ENCODE results near the gene BEX1. TPM values are rescaled to one million over a fixed set of nuclear protein-coding genes. Genes with fewer than 3 reads are reported as not detected.
"Not testable (repeated sequence)": the region's sequence is repeated elsewhere in the genome, so short reads cannot be mapped to it uniquely, and the experiment has no call there.

The BEX1 gene
- polyA plus RNA-seq (2011; rRNA removed) (not detected in 2 replicates), polyA plus RNA-seq (2017; fragmentation: RNase III; extraction: RNeasy Plus Mini Kit Qiagen cat#74134 plus additional on column Dnase treatment) (not detected in 3 replicates), polyA minus RNA-seq (2011; rRNA and poly(A)+ RNA removed) (not detected in 2 replicates)
- not detected in 2 replicates for polyA plus RNA-seq (2012; cell fraction: cytosol; rRNA removed)
- polyA plus RNA-seq (2012; cell fraction: nucleus; rRNA removed): not detected in 2 replicates

DNA sequence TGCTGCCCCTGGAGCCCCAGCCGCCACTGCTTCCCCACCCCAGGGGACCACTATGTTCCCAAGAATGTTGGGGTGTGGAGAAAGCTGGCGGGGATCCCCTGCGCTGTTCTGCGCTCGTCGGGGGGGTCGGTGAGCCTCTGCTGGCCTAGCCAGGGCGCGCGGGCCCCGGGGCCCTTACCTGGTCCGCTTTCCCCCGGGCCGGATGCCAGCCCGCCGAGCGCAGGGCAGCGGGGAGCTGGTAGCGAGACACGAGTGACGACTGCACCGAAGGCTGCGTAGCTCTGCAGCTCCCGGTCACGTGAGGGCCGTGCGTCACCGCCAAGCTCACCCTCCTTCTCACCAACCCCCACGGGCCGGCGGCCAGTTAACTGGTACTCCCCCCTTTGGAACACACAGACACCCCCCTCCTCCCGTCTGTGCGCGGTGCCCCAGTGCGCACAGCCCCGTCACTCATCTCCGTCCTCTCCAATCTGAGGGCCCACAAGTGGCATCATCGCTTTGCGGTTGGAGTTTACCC, at the start of gene BEX1:
BEX1 (minus strand) TSS at position 254 of the 517 bp plus-strand sequence. CDS start 897 bp downstream, outside the sequence.
- Histone ChIP-seq H3K4me3 (no peak within 1 kb of the TSS), H3K4me1 (no peaks in the 10 kb centered on the region), H3K4me2 (no peak within 1 kb of the TSS), H3K9me3 (no peaks in the 10 kb centered on the region), H3K27ac (no peak within 1 kb of the TSS)
- CTCF ChIA-PET: no interaction called here
- 38% methylated on average over 14 of the region's 39 CpGs for WGBS (ENCODE audit: missing lambda C conversion rate)
- DNase-seq (ENCODE audit: low read depth in 1 of 2, low spot score in 1 of 2) (no peak), ATAC-seq (no peak), FAIRE-seq (no peak)
- TF ChIP-seq, protein P1, sequence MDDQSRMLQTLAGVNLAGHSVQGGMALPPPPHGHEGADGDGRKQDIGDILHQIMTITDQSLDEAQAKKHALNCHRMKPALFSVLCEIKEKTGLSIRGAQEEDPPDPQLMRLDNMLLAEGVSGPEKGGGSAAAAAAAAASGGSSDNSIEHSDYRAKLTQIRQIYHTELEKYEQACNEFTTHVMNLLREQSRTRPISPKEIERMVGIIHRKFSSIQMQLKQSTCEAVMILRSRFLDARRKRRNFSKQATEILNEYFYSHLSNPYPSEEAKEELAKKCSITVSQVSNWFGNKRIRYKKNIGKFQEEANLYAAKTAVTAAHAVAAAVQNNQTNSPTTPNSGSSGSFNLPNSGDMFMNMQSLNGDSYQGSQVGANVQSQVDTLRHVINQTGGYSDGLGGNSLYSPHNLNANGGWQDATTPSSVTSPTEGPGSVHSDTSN (IDR thresholded peaks at IDR 0.05): no peak
- TF ChIP-seq CBX8 (IDR thresholded peaks at IDR 0.05) (no peak), KDM5A (IDR thresholded peaks at IDR 0.05) (no peak), EHF (CRISPR knock-in tag; IDR thresholded peaks at IDR 0.05) (no peak), JUN (IDR thresholded peaks at IDR 0.05) (no peak), MYC (IDR thresholded peaks at IDR 0.05; ENCODE audit: borderline replicate concordance, low read length) (no peak), ZFP36 (IDR thresholded peaks at IDR 0.05; ENCODE audit: borderline replicate concordance, partially characterized antibody) (no peak), CEBPB (IDR thresholded peaks at IDR 0.05) (no peak), HOXB13 (CRISPR knock-in tag; IDR thresholded peaks at IDR 0.05; ENCODE audit: low read depth) (no peak), RARB (CRISPR knock-in tag; IDR thresholded peaks at IDR 0.05) (no peak), MAFK (IDR thresholded peaks at IDR 0.05; ENCODE audit: partially characterized antibody) (no peak)
- TF ChIP-seq, protein P2, sequence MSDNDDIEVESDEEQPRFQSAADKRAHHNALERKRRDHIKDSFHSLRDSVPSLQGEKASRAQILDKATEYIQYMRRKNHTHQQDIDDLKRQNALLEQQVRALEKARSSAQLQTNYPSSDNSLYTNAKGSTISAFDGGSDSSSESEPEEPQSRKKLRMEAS (IDR thresholded peaks at IDR 0.05): no peak
- TF ChIP-seq, protein P3, sequence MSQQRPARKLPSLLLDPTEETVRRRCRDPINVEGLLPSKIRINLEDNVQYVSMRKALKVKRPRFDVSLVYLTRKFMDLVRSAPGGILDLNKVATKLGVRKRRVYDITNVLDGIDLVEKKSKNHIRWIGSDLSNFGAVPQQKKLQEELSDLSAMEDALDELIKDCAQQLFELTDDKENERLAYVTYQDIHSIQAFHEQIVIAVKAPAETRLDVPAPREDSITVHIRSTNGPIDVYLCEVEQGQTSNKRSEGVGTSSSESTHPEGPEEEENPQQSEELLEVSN (IDR thresholded peaks at IDR 0.05; ENCODE audit: borderline replicate concordance, low read depth): no peak
- TF ChIP-seq, protein P4, sequence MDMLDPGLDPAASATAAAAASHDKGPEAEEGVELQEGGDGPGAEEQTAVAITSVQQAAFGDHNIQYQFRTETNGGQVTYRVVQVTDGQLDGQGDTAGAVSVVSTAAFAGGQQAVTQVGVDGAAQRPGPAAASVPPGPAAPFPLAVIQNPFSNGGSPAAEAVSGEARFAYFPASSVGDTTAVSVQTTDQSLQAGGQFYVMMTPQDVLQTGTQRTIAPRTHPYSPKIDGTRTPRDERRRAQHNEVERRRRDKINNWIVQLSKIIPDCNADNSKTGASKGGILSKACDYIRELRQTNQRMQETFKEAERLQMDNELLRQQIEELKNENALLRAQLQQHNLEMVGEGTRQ (IDR thresholded peaks at IDR 0.05): no peak
- POLR2A ChIA-PET: no interaction called here

DNA sequence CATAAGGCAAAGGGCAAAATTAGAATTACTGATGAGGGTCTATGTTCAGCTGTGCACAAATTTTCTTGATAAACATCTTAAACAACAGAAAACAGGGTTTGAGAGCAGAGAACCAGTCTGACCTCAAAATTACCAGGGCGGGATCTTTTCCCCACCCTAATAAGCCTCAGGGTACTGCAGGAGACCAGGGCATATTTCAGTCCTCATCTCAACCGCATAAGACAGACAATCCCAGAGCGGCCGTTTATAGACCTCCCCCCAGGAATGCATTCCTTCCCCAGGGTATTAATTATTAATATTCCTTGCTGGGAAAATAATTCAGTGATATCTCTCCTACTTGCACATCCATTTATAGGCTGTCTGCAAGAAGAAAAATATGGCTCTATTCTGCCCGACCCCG, 45.5 kb upstream of the BEX1 start:
- DNase-seq (ENCODE audit: low read depth in 1 of 2, low spot score in 1 of 2); H3K27ac ChIP-seq; POLR2A ChIA-PET; H3K9me3 ChIP-seq; CTCF ChIA-PET; H3K4me1 ChIP-seq; H3K4me2 ChIP-seq; H3K4me3 ChIP-seq; FAIRE-seq; ATAC-seq: not testable (repeated sequence)
- WGBS (ENCODE audit: missing lambda C conversion rate): 76% methylated on average over 6 of the region's 6 CpGs

DNA sequence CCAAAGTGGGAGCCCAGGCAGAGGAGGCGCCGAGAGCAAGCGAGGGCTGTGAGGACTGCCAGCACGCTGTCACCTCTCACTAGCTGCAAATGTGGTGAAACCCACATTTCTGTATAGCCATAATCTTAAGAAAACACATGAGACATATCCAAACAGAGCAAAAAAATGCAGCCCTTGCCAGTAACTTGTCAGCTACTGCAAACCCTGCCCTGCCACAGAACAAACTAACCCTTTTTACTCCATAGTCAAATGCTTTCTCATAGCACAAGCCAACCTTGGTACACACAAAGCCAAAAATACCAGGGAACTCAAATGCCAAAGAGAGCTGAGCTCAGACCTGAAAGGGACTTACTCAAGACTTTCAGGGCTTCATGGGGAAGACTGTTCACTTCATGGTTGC, 43.9 kb upstream of the BEX1 start:
- ChIA-PET CTCF (no interaction called here), POLR2A (no interaction called here)
- no peak for ATAC-seq
- Histone ChIP-seq H3K4me2 (no peak overlapping the region), H3K4me1 (no peaks in the 10 kb centered on the region), H3K9me3 (no peaks in the 10 kb centered on the region), H3K27ac (no peak overlapping the region), H3K4me3 (no peak overlapping the region)
- FAIRE-seq: no peak
- TF ChIP-seq TFCP2L1 (CRISPR knock-in tag; IDR thresholded peaks at IDR 0.05): no peak
- no peak for TF ChIP-seq GATA3 (IDR thresholded peaks at IDR 0.05; ENCODE audit: borderline replicate concordance)
- TF ChIP-seq, protein P2 (IDR thresholded peaks at IDR 0.05): no peak
- no peak for TF ChIP-seq CHD4 (IDR thresholded peaks at IDR 0.05; ENCODE audit: borderline replicate concordance)
- TF ChIP-seq POLR2A (IDR thresholded peaks at IDR 0.05; ENCODE audit: low read length): no peak
- no peak for TF ChIP-seq RFX5 (IDR thresholded peaks at IDR 0.05)
- TF ChIP-seq SREBF2 (IDR thresholded peaks at IDR 0.05): no peak
- TF ChIP-seq RNF2 (IDR thresholded peaks at IDR 0.05; ENCODE audit: borderline replicate concordance, low read depth): no peak
- no peak for TF ChIP-seq MYC (IDR thresholded peaks at IDR 0.05; ENCODE audit: borderline replicate concordance, low read length)
- TF ChIP-seq ZSCAN20 (CRISPR knock-in tag; IDR thresholded peaks at IDR 0.05): no peak
- no CpG with 5 or more reads among the region's 4 CpGs for WGBS (ENCODE audit: missing lambda C conversion rate)
- DNase-seq (ENCODE audit: low read depth in 1 of 2, low spot score in 1 of 2): no peak

DNA sequence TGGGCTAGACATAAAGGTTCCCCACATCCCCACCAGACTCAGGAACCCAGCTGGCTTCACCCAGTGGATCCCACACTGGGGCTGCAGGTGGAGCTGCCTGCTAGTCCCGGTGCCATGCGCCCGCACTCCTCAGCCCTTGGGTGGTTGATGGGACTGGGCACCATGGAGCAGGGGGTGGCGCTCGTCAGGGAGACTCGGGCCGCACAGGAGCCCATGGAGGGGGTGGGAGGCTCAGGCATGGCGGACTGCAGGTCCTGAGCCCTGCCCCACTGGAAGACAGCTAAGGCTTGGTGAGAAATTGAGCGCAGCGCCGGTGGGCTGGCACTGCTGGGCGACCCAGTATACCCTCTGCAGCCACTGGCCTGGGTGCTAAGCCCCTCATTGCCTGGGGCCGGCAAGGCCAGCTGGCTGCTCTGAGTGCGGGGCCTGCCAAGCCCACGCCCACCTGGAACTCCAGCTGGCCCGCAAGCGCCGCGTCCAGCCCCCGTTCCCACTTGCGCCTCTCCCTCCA, 43.3 kb upstream of the BEX1 start:
- H3K27ac ChIP-seq; H3K9me3 ChIP-seq; H3K4me2 ChIP-seq; H3K4me3 ChIP-seq; DNase-seq (ENCODE audit: low read depth in 1 of 2, low spot score in 1 of 2); H3K4me1 ChIP-seq; CTCF ChIA-PET; FAIRE-seq; ATAC-seq; POLR2A ChIA-PET: not testable (repeated sequence)
- 84% methylated on average over 8 of the region's 21 CpGs for WGBS (ENCODE audit: missing lambda C conversion rate)

DNA sequence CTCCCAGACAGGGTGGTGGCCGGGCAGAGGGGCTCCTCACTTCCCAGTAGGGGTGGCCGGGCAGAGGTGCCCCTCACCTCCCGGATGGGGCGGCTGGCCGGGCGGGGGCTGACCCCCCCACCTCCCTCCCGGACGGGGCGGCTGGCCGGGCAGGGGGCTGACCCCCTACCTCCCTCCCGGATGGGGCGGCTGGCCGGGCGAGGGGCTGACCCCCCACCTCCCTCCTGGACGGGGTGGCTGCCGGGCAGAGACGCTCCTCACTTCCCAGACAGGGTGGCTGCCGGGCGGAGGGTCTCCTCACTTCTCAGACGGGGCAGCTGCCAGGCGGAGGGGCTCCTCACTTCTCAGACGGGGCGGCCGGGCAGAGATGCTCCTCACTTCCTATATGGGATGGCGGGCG, 40.4 kb upstream of the BEX1 start:
- H3K4me2 ChIP-seq; POLR2A ChIA-PET; H3K4me1 ChIP-seq; CTCF ChIA-PET; H3K27ac ChIP-seq; H3K9me3 ChIP-seq; ATAC-seq; H3K4me3 ChIP-seq; DNase-seq (ENCODE audit: low read depth in 1 of 2, low spot score in 1 of 2); FAIRE-seq: not testable (repeated sequence)
- WGBS (ENCODE audit: missing lambda C conversion rate): 80% methylated on average over 2 of the region's 26 CpGs

DNA sequence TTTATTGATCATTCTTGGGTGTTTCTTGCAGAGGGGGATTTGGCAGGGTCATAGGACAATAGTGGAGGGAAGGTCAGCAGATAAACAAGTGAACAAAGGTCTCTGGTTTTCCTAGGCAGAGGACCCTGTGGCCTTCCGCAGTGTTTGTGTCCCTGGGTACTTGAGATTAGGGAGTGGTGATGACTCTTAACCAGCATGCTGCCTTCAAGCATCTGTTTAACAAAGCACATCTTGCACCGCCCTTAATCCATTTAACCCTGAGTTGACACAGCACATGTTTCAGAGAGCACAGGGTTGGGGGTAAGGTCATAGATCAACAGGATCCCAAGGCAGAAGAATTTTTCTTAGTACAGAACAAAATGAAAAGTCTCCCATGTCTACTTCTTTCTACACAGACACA, 39.9 kb upstream of the BEX1 start:
- DNase-seq (ENCODE audit: low read depth in 1 of 2, low spot score in 1 of 2); POLR2A ChIA-PET; ATAC-seq; FAIRE-seq; H3K27ac ChIP-seq; H3K4me1 ChIP-seq; H3K4me3 ChIP-seq; CTCF ChIA-PET; H3K4me2 ChIP-seq; H3K9me3 ChIP-seq: not testable (repeated sequence)
- 88% methylated on average over 1 of the region's 2 CpGs for WGBS (ENCODE audit: missing lambda C conversion rate)

Data from A549 (cell line).